Kidney (tissue), 14 donors: ENCODE data around the gene NPSR1. TPM values are rescaled to one million over a fixed set of nuclear protein-coding genes. Genes with fewer than 3 reads are reported as not detected.

ENCODE experiments used
- DNase-seq, 5 donors: peaks; one replicate each; pipeline ENCODE4 v3.0.0-alpha.2; 2013 to 2020
- FAIRE-seq: peaks from 2 replicates; lab custom pipeline; 2012; peaks lifted over from hg19 to GRCh38; lab: Jason Lieb, UNC
- H3K27ac ChIP-seq, 2 donors: one replicate each; pipeline ENCODE4 v1.7.0; 2013; ENCODE audit warnings: low read depth in 2 of 2, low read length in 2 of 2, inconsistent platforms in 1 of 2
- H3K27me3 ChIP-seq: one replicate; pipeline ENCODE4 v1.7.1; 2013; ENCODE audit warnings: low read length, inconsistent platforms; ENCODE audit not compliant: control insufficient read depth, insufficient read depth
- H3K36me3 ChIP-seq, 3 donors: one replicate each; pipeline versions ENCODE4 v1.7.0 to v1.7.1; 2013; ENCODE audit warnings: low read length in 3 of 3, control low read depth in 1 of 3, inconsistent platforms in 1 of 3; ENCODE audit not compliant: insufficient read depth in 3 of 3, control insufficient read depth in 2 of 3
- H3K4me1 ChIP-seq, 3 donors: one replicate each; pipeline versions ENCODE4 v1.7.0 to v1.7.1; 2013; ENCODE audit warnings: low read length in 3 of 3, inconsistent platforms in 1 of 3, low read depth in 1 of 3; ENCODE audit not compliant: control insufficient read depth in 2 of 3, insufficient read depth in 2 of 3
- H3K4me3 ChIP-seq, 3 donors: one replicate each; pipeline versions ENCODE4 v1.7.0 to v1.8.1; 2013; ENCODE audit warnings: low read length in 3 of 3, control low read depth in 1 of 3, inconsistent platforms in 1 of 3
- H3K9ac ChIP-seq, 3 donors: one replicate each; pipeline versions ENCODE4 v1.7.0 to v1.7.1; 2013; ENCODE audit warnings: low read length in 3 of 3, control low read depth in 1 of 3, inconsistent platforms in 1 of 3
- H3K9me3 ChIP-seq, 3 donors: one replicate each; pipeline versions ENCODE4 v1.7.0 to v1.7.1; 2013; ENCODE audit warnings: low read length in 3 of 3, control low read depth in 1 of 3, inconsistent platforms in 1 of 3; ENCODE audit not compliant: control insufficient read depth in 2 of 3, insufficient read depth in 1 of 3
- CTCF ChIP-seq: IDR thresholded peaks from 3 replicates; pipeline ENCODE4 v1.5.1; 2012; ENCODE audit warnings: mild to moderate bottlenecking, moderate library complexity, borderline replicate concordance; ENCODE audit not compliant: insufficient read depth; ENCODE audit errors: extremely low read depth
- intact Hi-C: fragments of 100-400 bp; cut with DNase I; formaldehyde crosslinking; loops from one replicate; pipeline ENCODE4 v1.11.1; 2022
- polyA plus RNA-seq: library from polyadenylated mRNA; stranded (reverse); fragments of 350-450 nt; fragmentation: Illumina TruSeq; extraction: RNeasy Lipid Tissue Mini Kit (QIAGEN cat#74804); gene quantifications from one replicate; pipeline ENCODE4 v1.2.3, GENCODE V29; 2014; ENCODE audit warnings: low read depth, low replicate concordance; ENCODE audit not compliant: insufficient read depth
- total RNA-seq: library from RNA; stranded (reverse); fragmentation: NEBNext Ultra II Directional; extraction: Animal tissue kit (Norgen Biotek cat#: 25700); gene quantifications from one replicate; pipeline ENCODE4 v1.2.1, GENCODE V29; 2021
- donor health status: control.
- donor health status: control.
- donor health status: control.
- donor health status: control.
- donor health status: control.
- donor health status: DM: yes; HTN: yes; CAD: no.
- donor health status: Normal renal cell carcinoma (clear cell type).

NPSR1 gene
- total and polyA plus RNA-seq, 2 donors from 2014 or later = not detected

- Histone ChIP-seq H3K4me3 (no peak overlapping the region), H3K36me3 (no peaks in the 10 kb centered on the region), H3K9ac (no peak overlapping the region), H3K27ac (no peak overlapping the region), H3K9me3 (no peaks in the 10 kb centered on the region), H3K27me3 (no peaks in the 10 kb centered on the region), H3K4me1 (no peaks in the 10 kb centered on the region)
- intact Hi-C loops = no loop called here
- FAIRE-seq (no peak), DNase-seq (no peak)
- TF ChIP-seq CTCF = no peak
Measured at GRCh38 chr7:34839645-34840044, 181.6 kb downstream of the NPSR1 start.

- no peak for TF ChIP-seq CTCF
- H3K27me3 ChIP-seq = no peaks in the 10 kb centered on the region
- intact Hi-C loops = no loop called here
- H3K9ac ChIP-seq = no peak overlapping the region
- H3K36me3 ChIP-seq = no peaks in the 10 kb centered on the region
- DNase-seq (peak in 2 of 5 donors; percentile 20 to 24), FAIRE-seq (no peak)
- no peaks in the 10 kb centered on the region for H3K4me1 ChIP-seq
- H3K9me3 ChIP-seq = no peaks in the 10 kb centered on the region
- H3K27ac ChIP-seq = no peak overlapping the region
- no peak overlapping the region for H3K4me3 ChIP-seq
Measured at GRCh38 chr7:34840176-34840785, 182.3 kb downstream of the NPSR1 start.

- Histone ChIP-seq H3K4me1 (no peaks in the 10 kb centered on the region), H3K27me3 (no peaks in the 10 kb centered on the region), H3K9me3 (no peaks in the 10 kb centered on the region), H3K36me3 (no peaks in the 10 kb centered on the region), H3K4me3 (no peak overlapping the region), H3K9ac (no peak overlapping the region), H3K27ac (no peak overlapping the region)
- DNase-seq (no peak), FAIRE-seq (no peak)
- TF ChIP-seq CTCF = no peak
- intact Hi-C loops = no loop called here
Measured at GRCh38 chr7:34841326-34841725, 183.3 kb downstream of the NPSR1 start.

- Histone ChIP-seq H3K4me3 (no peak overlapping the region), H3K9ac (no peak overlapping the region), H3K36me3 (no peaks in the 10 kb centered on the region), H3K4me1 (no peaks in the 10 kb centered on the region), H3K27ac (no peak overlapping the region), H3K27me3 (no peaks in the 10 kb centered on the region), H3K9me3 (no peaks in the 10 kb centered on the region)
- intact Hi-C loops = no loop called here
- TF ChIP-seq CTCF = no peak
- no peak for DNase-seq
- FAIRE-seq = no peak
Measured at GRCh38 chr7:34842782-34843181, 184.8 kb downstream of the NPSR1 start.
